T-cell (primary cell): ENCODE results near the gene C16orf95. TPM values are rescaled to one million over a fixed set of nuclear protein-coding genes. Genes with fewer than 3 reads are reported as not detected.
A peak's percentile ranks its signal among the peaks of the same experiment; 100 is the strongest.

Experiments
- ATAC-seq, 4 experiments: fragments of 200-7000 bp in 3 of 4; fragments of 150-1000 bp in 1 of 4; cut with Tn5 transposase; replicated peaks in 1 of 4; 1 replicate in 3 of 4; 2 replicates in 1 of 4; pipeline ENCODE4 v1.10.0; 2021; ENCODE audit warnings: moderate library complexity in 3 of 4, mild to moderate bottlenecking in 2 of 4, moderate number of reproducible peaks in 1 of 4
- CTCF ChIA-PET, 2 donors: fragments of 300-600 bp; sonication (Branson Sonifier 250); formaldehyde crosslinking; loops; one replicate each; lab custom pipeline; 2022; ENCODE audit warnings: antibody characterized with exemption in 2 of 2; lab: Charles Lee
- POLR2A ChIA-PET, 2 donors: fragments of 300-600 bp; sonication (Branson Sonifier 250); formaldehyde crosslinking; loops; one replicate each; lab custom pipeline; 2022; ENCODE audit warnings: antibody characterized with exemption in 2 of 2; lab: Charles Lee
- DNase-seq, 35 experiments: peaks; one replicate each; pipeline versions ENCODE4 v3.0.0 to v3.0.0-alpha.2; 2013 to 2023
- H3K27ac ChIP-seq: one replicate; pipeline ENCODE4 v1.5.1; 2013; ENCODE audit warnings: low read length
- H3K27me3 ChIP-seq, 2 experiments: replicated peaks in 1 of 2; 1 replicate in 1 of 2; 2 replicates in 1 of 2; pipeline versions ENCODE4 v1.6.1 to v1.7.0; 2013; ENCODE audit warnings: low read length in 1 of 2, mixed read lengths in 1 of 2; ENCODE audit not compliant: control insufficient read depth in 2 of 2, insufficient read depth in 2 of 2; ENCODE audit errors: extremely low read depth in 1 of 2
- H3K36me3 ChIP-seq, 2 donors: 1 replicate in 1 of 2; 2 replicates in 1 of 2; pipeline versions ENCODE4 v1.6.1 to v1.7.0; 2013; ENCODE audit warnings: low read length in 1 of 2; ENCODE audit not compliant: control insufficient read depth in 2 of 2, insufficient read depth in 1 of 2; ENCODE audit errors: extremely low read depth in 1 of 2
- H3K4me1 ChIP-seq, 2 experiments: 1 replicate in 1 of 2; 2 replicates in 1 of 2; pipeline versions ENCODE4 v1.6.1 to v1.7.0; 2013; ENCODE audit warnings: low read length in 2 of 2, mixed read lengths in 1 of 2; ENCODE audit not compliant: insufficient read depth in 2 of 2, control insufficient read depth in 1 of 2; ENCODE audit errors: extremely low read depth in 1 of 2
- H3K4me3 ChIP-seq, 2 donors: 1 replicate in 1 of 2; 2 replicates in 1 of 2; pipeline versions ENCODE4 v1.5.1 to v1.7.0; 2013; ENCODE audit warnings: mild to moderate bottlenecking in 2 of 2, low read length in 1 of 2, moderate library complexity in 1 of 2; ENCODE audit not compliant: control insufficient read depth in 1 of 2; ENCODE audit errors: extremely low read depth in 1 of 2
- H3K9me3 ChIP-seq: 2 replicates; pipeline ENCODE4 v1.7.0; 2013
- H3K27ac Mint-ChIP-seq, 2 donors: one replicate each; pipeline ENCODE4 v1.8.0; 2020 to 2021; ENCODE audit warnings: mild to moderate bottlenecking in 2 of 2, mixed read lengths in 2 of 2
- H3K27me3 Mint-ChIP-seq, 2 donors: one replicate each; pipeline ENCODE4 v1.8.0; 2021 to 2022; ENCODE audit warnings: mixed read lengths in 2 of 2
- H3K36me3 Mint-ChIP-seq: one replicate; pipeline ENCODE4 v1.8.0; 2021; ENCODE audit warnings: mixed read lengths
- H3K4me1 Mint-ChIP-seq, 3 donors: one replicate each; pipeline ENCODE4 v1.8.0; 2020 to 2022; ENCODE audit warnings: mixed read lengths in 3 of 3, mild to moderate bottlenecking in 1 of 3
- H3K4me3 Mint-ChIP-seq, 3 donors: one replicate each; pipeline ENCODE4 v1.8.0; 2020 to 2022; ENCODE audit warnings: mild to moderate bottlenecking in 3 of 3, mixed read lengths in 3 of 3, moderate library complexity in 3 of 3
- H3K9me3 Mint-ChIP-seq, 3 donors: one replicate each; pipeline ENCODE4 v1.8.0; 2020 to 2022; ENCODE audit warnings: mixed read lengths in 3 of 3
- WGBS: methylation state at CpG from one replicate; pipeline ENCODE4 v1.1.5; 2013; ENCODE audit warnings: missing lambda C conversion rate; ENCODE audit not compliant: insufficient coverage; 5-methylcytosine and 5-hydroxymethylcytosine counted together
- total RNA-seq, 35 experiments: library from RNA in 6 of 35; stranded (reverse) in 6 of 35; fragments of 120-200 nt in 1 of 35; gene quantifications; one replicate each; pipeline versions ENCODE4 v1.2.1 to v1.2.4 and lab custom pipeline; 2013 to 2026

C16orf95 gene
- total RNA-seq, 5 donors from 2014 or later (not counting 1 experiment from before 2014, with no cell fraction given) = 0.98 to 3.1 (median 2.6) TPM

DNA sequence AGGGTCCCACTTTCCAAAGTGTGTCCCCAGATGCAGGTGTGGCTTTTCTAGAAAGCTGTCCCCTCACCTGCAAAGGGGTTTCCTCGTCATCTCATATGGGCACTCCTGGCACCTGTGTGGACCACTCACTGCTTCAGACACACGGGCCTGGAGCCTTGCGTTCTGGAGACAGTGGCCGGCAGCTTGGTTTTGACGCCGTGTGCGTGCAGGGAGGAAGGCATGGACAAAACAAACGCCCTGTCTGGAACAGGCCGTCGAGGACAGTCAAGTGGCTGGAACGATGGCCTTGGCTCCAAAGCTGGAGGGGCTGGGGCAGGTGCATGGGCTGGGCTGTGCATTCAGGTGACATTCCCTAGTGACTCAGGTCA, 13.0 kb upstream of the C16orf95 start:
- DNase-seq = no peak

DNA sequence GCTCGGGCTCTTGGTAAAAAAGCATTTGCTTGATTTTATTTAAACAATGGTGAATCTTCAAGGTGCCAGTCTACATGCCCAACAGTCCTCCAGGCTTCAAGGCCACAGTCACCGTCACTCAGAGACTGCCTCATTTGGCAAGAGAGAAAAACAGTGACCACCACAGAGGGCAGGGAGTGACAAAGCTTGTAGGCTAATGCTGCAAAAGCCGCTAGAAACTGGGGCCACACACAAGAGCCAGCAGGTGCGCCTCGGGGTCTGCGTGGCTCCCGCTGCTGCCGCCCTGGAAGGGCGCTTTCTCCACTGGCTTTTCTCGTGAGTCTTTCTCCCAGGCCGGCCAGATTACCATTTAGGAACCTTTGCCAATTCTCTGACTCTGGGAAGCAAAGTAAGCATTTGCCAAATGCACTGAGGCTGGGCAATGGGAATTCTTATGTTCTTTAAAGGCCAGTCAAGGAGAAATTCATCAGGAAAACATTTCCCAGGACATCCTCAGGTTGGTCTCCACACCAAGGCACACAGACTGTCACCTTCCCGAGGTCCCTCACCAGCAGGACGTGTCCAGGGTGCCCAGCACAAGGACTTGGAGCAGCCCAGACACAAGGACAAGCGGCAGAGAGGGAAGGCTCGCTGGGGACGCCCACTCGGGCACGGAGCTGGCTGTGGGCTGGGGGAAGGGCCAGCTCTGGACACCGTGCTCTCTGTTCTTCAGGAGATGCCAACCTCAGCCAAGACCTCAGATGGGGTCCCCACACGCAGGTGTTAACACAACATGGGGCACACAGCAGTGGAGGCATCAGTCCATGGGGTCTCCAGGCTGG, 12.5 kb upstream of the C16orf95 start:
- peaks cover 21% of the 10 kb centered on the region for H3K36me3 Mint-ChIP-seq
- H3K27ac ChIP-seq = no peak overlapping the region
- CTCF ChIA-PET = no interaction called here
- H3K4me3 Mint-ChIP-seq = no peak overlapping the region
- no peak for DNase-seq
- peaks cover 25 to 44% of the 10 kb centered on the region in 2 donors for H3K36me3 ChIP-seq
- H3K27ac Mint-ChIP-seq = no peak overlapping the region
- peaks cover 0 to 7% of the 10 kb centered on the region in 2 experiments for H3K4me1 ChIP-seq
- H3K27me3 Mint-ChIP-seq = no peaks in the 10 kb centered on the region
- no peak overlapping the region for H3K4me3 ChIP-seq
- no peak for ATAC-seq
- H3K4me1 Mint-ChIP-seq = peaks cover 0 to 8% (median 0%) of the 10 kb centered on the region in 3 donors
- H3K9me3 ChIP-seq = no peaks in the 10 kb centered on the region
- over 99% methylated on average over 13 of the region's 20 CpGs for WGBS
- no peaks in the 10 kb centered on the region for H3K27me3 ChIP-seq
- POLR2A ChIA-PET = no interaction called here
- no peaks in the 10 kb centered on the region for H3K9me3 Mint-ChIP-seq

More for the DNA sequence above, 13.0 kb upstream of the C16orf95 start:
- Histone ChIP-seq H3K27ac (no peak overlapping the region), H3K4me3 (no peak overlapping the region), H3K36me3 (peaks cover 29 to 50% of the 10 kb centered on the region in 2 donors), H3K9me3 (no peaks in the 10 kb centered on the region), H3K27me3 (no peaks in the 10 kb centered on the region), H3K4me1 (peaks cover 0 to 1% of the 10 kb centered on the region in 2 experiments)
- ChIA-PET CTCF (no interaction called here), POLR2A (no interaction called here)
- Mint-ChIP-seq H3K9me3 (no peaks in the 10 kb centered on the region), H3K27me3 (no peaks in the 10 kb centered on the region), H3K4me3 (no peak overlapping the region), H3K36me3 (peaks cover 21% of the 10 kb centered on the region), H3K4me1 (peaks cover 0 to 6% (median 0%) of the 10 kb centered on the region in 3 donors), H3K27ac (no peak overlapping the region)
- 100% methylated on average over 7 of the region's 11 CpGs for WGBS
- no peak for ATAC-seq

DNA sequence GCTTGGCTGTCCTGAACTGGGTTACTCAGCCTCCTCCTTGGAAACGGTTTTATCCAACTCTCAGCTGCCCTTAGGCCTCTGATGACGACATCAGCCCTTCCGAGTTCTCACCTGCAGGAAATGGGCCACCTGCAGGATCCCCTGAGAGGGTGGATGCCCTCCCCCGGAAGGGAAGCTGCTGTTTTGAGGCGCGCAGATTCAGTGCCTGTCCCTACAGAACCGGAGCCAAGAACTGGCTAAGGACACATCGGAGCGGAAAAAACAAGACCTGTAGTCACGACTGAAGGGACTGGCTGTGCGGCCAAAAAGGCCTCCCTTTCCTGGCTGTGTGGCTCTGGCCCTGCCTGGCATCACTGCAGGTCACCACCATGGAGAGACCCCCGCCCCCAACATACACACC, 11.7 kb upstream of the C16orf95 start:
- H3K27ac Mint-ChIP-seq = no peak overlapping the region
- peaks cover 21% of the 10 kb centered on the region for H3K36me3 Mint-ChIP-seq
- peaks cover 0 to 8% of the 10 kb centered on the region in 2 experiments for H3K4me1 ChIP-seq
- peaks cover 0 to 9% (median 0%) of the 10 kb centered on the region in 3 donors for H3K4me1 Mint-ChIP-seq
- no peak for DNase-seq
- no peaks in the 10 kb centered on the region for H3K27me3 Mint-ChIP-seq
- H3K27me3 ChIP-seq = no peaks in the 10 kb centered on the region
- ChIA-PET CTCF (no interaction called here), POLR2A (no interaction called here)
- 94% methylated on average over 11 of the region's 12 CpGs for WGBS
- no peak for ATAC-seq
- H3K27ac ChIP-seq = no peak overlapping the region
- H3K36me3 ChIP-seq = peaks cover 17 to 38% of the 10 kb centered on the region in 2 donors
- no peaks in the 10 kb centered on the region for H3K9me3 ChIP-seq
- H3K4me3 ChIP-seq = no peak overlapping the region
- H3K4me3 Mint-ChIP-seq = no peak overlapping the region
- no peaks in the 10 kb centered on the region for H3K9me3 Mint-ChIP-seq

DNA sequence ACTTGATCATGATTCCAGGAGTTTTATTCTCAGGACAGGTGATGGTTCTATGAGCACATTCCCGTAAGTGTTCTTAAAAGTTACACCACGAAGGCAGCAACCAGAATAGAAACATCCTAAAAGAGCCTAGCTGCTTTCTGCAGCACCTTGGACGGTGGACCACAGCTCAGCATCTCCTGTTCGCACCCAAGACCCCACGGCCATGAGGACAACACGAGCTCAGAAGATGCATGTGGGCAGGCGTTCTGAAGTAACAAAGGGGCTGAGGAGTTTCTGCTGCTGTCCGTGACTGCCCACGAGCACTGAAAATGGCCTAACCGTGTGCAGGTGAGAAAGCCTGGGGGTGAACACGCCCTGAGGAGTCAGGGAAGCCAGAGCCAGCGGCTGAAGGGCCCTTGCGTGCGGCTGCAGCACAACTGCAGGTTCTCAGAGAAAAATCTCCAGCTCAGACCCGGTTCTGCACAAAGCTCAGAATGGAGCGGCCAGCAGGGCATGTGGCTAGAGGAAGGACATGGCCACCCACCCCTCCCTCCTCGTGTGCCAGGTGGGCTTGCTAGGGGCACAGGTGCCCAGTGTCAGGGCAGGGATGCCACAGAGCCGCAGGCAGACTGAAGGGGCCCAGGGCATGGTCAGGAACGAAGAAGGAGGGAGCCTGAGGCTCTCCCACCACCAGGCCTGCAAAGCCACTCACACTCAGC, 10.8 kb upstream of the C16orf95 start:
- Mint-ChIP-seq H3K27me3 (no peaks in the 10 kb centered on the region), H3K27ac (peak overlapping the region in 1 of 2 donors; percentile 23), H3K4me1 (peaks cover 0 to 9% (median 0%) of the 10 kb centered on the region in 3 donors), H3K36me3 (peaks cover 21% of the 10 kb centered on the region), H3K4me3 (no peak overlapping the region), H3K9me3 (no peaks in the 10 kb centered on the region)
- ATAC-seq = no peak
- DNase-seq = no peak
- Histone ChIP-seq H3K27me3 (no peaks in the 10 kb centered on the region), H3K4me1 (peaks cover 0 to 8% of the 10 kb centered on the region in 2 experiments), H3K9me3 (no peaks in the 10 kb centered on the region), H3K4me3 (no peak overlapping the region), H3K27ac (no peak overlapping the region), H3K36me3 (peaks cover 11 to 34% of the 10 kb centered on the region in 2 donors)
- ChIA-PET POLR2A (no interaction called here), CTCF (interaction anchor here in 1 of 2 donors (0.6 kb wide), 1 partner anchor 524 kb away, joined by 3 read pairs; no protein-coding TSS in a partner anchor)
- 94% methylated on average over 16 of the region's 19 CpGs for WGBS

DNA sequence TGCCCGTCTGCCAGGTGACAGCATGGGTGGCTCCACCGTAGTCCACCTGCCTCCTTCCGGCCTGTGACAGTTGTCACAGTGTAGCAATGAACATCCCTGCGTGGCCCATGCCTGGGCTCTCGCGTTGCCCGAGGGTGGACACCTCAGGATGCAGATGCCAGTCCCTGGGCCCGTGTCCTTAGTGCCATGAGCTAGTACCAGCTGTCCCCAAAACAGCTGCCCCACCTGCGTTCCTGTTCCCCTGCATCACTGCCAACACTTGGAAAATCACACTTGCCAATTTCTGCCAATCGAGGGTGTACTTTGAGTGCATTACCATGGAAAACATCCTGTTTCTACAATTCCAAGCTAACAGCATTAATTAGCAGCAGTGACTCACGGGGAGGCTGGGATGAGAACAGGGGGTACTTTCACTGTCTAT, 9.0 kb upstream of the C16orf95 start:
- Histone ChIP-seq H3K27me3 (no peaks in the 10 kb centered on the region), H3K4me1 (peaks cover 0 to 8% of the 10 kb centered on the region in 2 experiments), H3K36me3 (peaks cover 7 to 24% of the 10 kb centered on the region in 2 donors), H3K4me3 (no peak overlapping the region), H3K9me3 (no peaks in the 10 kb centered on the region), H3K27ac (no peak overlapping the region)
- POLR2A ChIA-PET = no interaction called here
- Mint-ChIP-seq H3K27me3 (no peaks in the 10 kb centered on the region), H3K4me1 (peaks cover 0 to 9% (median 0%) of the 10 kb centered on the region in 3 donors), H3K9me3 (no peaks in the 10 kb centered on the region), H3K27ac (peak overlapping the region; percentile 43 to 65), H3K36me3 (peaks cover 21% of the 10 kb centered on the region), H3K4me3 (no peak overlapping the region)
- CTCF ChIA-PET = interaction anchor here (0.6 to 1.2 kb wide), 3 partner anchors 53 to 68 kb away, joined by 3 read pairs; no protein-coding TSS in a partner anchor
- DNase-seq (no peak), ATAC-seq (no peak)
- WGBS = 93% methylated on average over 9 of the region's 11 CpGs

- H3K4me3 Mint-ChIP-seq = no peak overlapping the region
Observed at GRCh38 chr16:87325423-87325858, 8.2 kb upstream of the C16orf95 start.

More at GRCh38 chr16:87325423-87325858, 8.2 kb upstream of the C16orf95 start:
- Mint-ChIP-seq H3K4me1 (peaks cover 0 to 9% (median 0%) of the 10 kb centered on the region in 3 donors), H3K27ac (peak overlapping the region in 1 of 2 donors; percentile 22), H3K9me3 (no peaks in the 10 kb centered on the region), H3K27me3 (no peaks in the 10 kb centered on the region), H3K36me3 (peaks cover 14% of the 10 kb centered on the region)
- Histone ChIP-seq H3K27me3 (no peaks in the 10 kb centered on the region), H3K4me3 (no peak overlapping the region), H3K9me3 (no peaks in the 10 kb centered on the region), H3K4me1 (peaks cover 0 to 8% of the 10 kb centered on the region in 2 experiments), H3K36me3 (peaks cover 7 to 16% of the 10 kb centered on the region in 2 donors), H3K27ac (no peak overlapping the region)
- WGBS = 73% methylated on average over 13 of the region's 15 CpGs
- DNase-seq (no peak), ATAC-seq (no peak)
- ChIA-PET CTCF (no interaction called here), POLR2A (no interaction called here)
